ENCODE data around the gene SLC46A3. TPM values are rescaled to one million over a fixed set of nuclear protein-coding genes. Genes with fewer than 3 reads are reported as not detected.
A peak's percentile ranks its signal among the peaks of the same experiment; 100 is the strongest.

Gene SLC46A3
- polyA plus RNA-seq, 2 of the 4 experiments (the other 2 are of a cell fraction), result 2.1 to 6.8 TPM

GRCh38 chr13:28747851-28748250 is 29.1 kb upstream of the SLC46A3 start:
- POLR2A ChIA-PET, result no interaction called here
- WGBS (ENCODE audit: missing lambda C conversion rate), result 89% methylated on average over 1 of the region's 1 CpG
- FAIRE-seq, result no peak

GRCh38 chr13:28746287-28746612 is 27.5 kb upstream of the SLC46A3 start:
- ChIA-PET POLR2A (no interaction called here), CTCF (no interaction called here)
- DNase-seq (ENCODE audit: low read depth in 1 of 2, low spot score in 1 of 2), result no peak
- no peak overlapping the region for H3K4me2 ChIP-seq
- H3K9me3 ChIP-seq, result no peaks in the 10 kb centered on the region
- ATAC-seq, result no peak
- no peak overlapping the region for H3K27ac ChIP-seq
- peaks cover 14% of the 10 kb centered on the region for H3K4me1 ChIP-seq
- no peak for FAIRE-seq
- 66% methylated on average over 4 of the region's 4 CpGs for WGBS (ENCODE audit: missing lambda C conversion rate)
- TF ChIP-seq ZSCAN20 (CRISPR knock-in tag; IDR thresholded peaks at IDR 0.05) (no peak), RAD21 (conservative IDR thresholded peaks at IDR 0.05 in 1 of 2, IDR thresholded peaks at IDR 0.05 in 1 of 2) (no peak), POLR2A (IDR thresholded peaks at IDR 0.05; ENCODE audit: low read length) (no peak), GATA3 (IDR thresholded peaks at IDR 0.05; ENCODE audit: borderline replicate concordance) (no peak), RNF2 (IDR thresholded peaks at IDR 0.05; ENCODE audit: borderline replicate concordance, low read depth) (no peak), POLR2AphosphoS2 (conservative IDR thresholded peaks at IDR 0.05; ENCODE audit: low read length) (no peak), TFCP2L1 (CRISPR knock-in tag; IDR thresholded peaks at IDR 0.05) (no peak), KDM5A (IDR thresholded peaks at IDR 0.05) (no peak), NPAS2 (CRISPR knock-in tag; IDR thresholded peaks at IDR 0.05; ENCODE audit: borderline replicate concordance) (no peak), HES2 (IDR thresholded peaks at IDR 0.05) (no peak), ELK1 (IDR thresholded peaks at IDR 0.05; ENCODE audit: low read depth, low read length) (no peak), HEYL (CRISPR knock-in tag; IDR thresholded peaks at IDR 0.05) (no peak), TP53 (CRISPR knock-in tag; IDR thresholded peaks at IDR 0.05) (no peak), CTCF (IDR thresholded peaks at IDR 0.05) (no peak), ESRRA (IDR thresholded peaks at IDR 0.05; ENCODE audit: borderline replicate concordance, low read length) (no peak), CHD2 (IDR thresholded peaks at IDR 0.05; ENCODE audit: low read length, partially characterized antibody) (no peak), HDAC2 (IDR thresholded peaks at IDR 0.05) (no peak)
- H3K4me3 ChIP-seq, result no peak overlapping the region

More at GRCh38 chr13:28747851-28748250, 29.1 kb upstream of the SLC46A3 start:
- TF ChIP-seq RNF2 (IDR thresholded peaks at IDR 0.05; ENCODE audit: borderline replicate concordance, low read depth), result no peak
- no peak for TF ChIP-seq HES2 (IDR thresholded peaks at IDR 0.05)
- DNase-seq (ENCODE audit: low read depth in 1 of 2, low spot score in 1 of 2) (no peak), ATAC-seq (no peak)
- Histone ChIP-seq H3K4me2 (no peak overlapping the region), H3K4me3 (no peak overlapping the region), H3K9me3 (peaks cover 7% of the 10 kb centered on the region; the same call in 1 of the 3 replicates), H3K27ac (0 out of 6 replicates have a peak overlapping the region, but pooled peaks of 1 of the 2 experiments have one; percentile 16), H3K4me1 (peaks cover 16% of the 10 kb centered on the region)
- CTCF ChIA-PET, result no interaction called here

GRCh38 chr13:28744656-28745055 is 25.9 kb upstream of the SLC46A3 start:
- FAIRE-seq, result no peak

More at GRCh38 chr13:28744656-28745055, 25.9 kb upstream of the SLC46A3 start:
- H3K4me2 ChIP-seq, result peak overlapping the region; percentile 25; the same call in 1 of the 3 replicates
- TF ChIP-seq ELK1 (IDR thresholded peaks at IDR 0.05; ENCODE audit: low read depth, low read length), result no peak
- no peak for TF ChIP-seq HDAC2 (IDR thresholded peaks at IDR 0.05)
- no peak for TF ChIP-seq HES2 (IDR thresholded peaks at IDR 0.05)
- no peak for TF ChIP-seq CBX2 (IDR thresholded peaks at IDR 0.05; ENCODE audit: borderline replicate concordance, low read depth)
- TF ChIP-seq GATA3 (IDR thresholded peaks at IDR 0.05; ENCODE audit: borderline replicate concordance), result no peak
- no peak for TF ChIP-seq CEBPB (IDR thresholded peaks at IDR 0.05)
- no peak for TF ChIP-seq REST (IDR thresholded peaks at IDR 0.05)
- ChIA-PET CTCF (no interaction called here), POLR2A (no interaction called here)
- H3K4me3 ChIP-seq, result no peak overlapping the region
- peak overlapping the region; percentile 47 to 55; a peak in 4 of 6 replicates for H3K27ac ChIP-seq
- DNase-seq (ENCODE audit: low read depth in 1 of 2, low spot score in 1 of 2), result no peak
- no peak for ATAC-seq
- peaks cover 9% of the 10 kb centered on the region; the same call in 2 of the 3 replicates for H3K4me1 ChIP-seq
- WGBS (ENCODE audit: missing lambda C conversion rate), result 85% methylated on average over 6 of the region's 6 CpGs
- no peaks in the 10 kb centered on the region for H3K9me3 ChIP-seq
